OCI-LY1 (cell line): ENCODE results near the gene THUMPD3.

Experiments used
- EZH2 ChIP-seq: fragments of 200-600 bp; sonication (generic), shearing (Covaris generic); IDR thresholded peaks from 2 replicates; pipeline ENCODE4 v1.8.0; 2017; ENCODE audit warnings: borderline replicate concordance, mixed run types, mild to moderate bottlenecking, antibody characterized with exemption, low read length, moderate library complexity, mixed read lengths
- TF ChIP-seq, protein P1 (sequence below): fragments of 200-600 bp; sonication (generic), shearing (Covaris generic); IDR thresholded peaks from 2 replicates; pipeline ENCODE4 v1.5.1; 2017; ENCODE audit warnings: mild to moderate bottlenecking, antibody characterized with exemption, low read length, moderate library complexity, mixed read lengths

DNA sequence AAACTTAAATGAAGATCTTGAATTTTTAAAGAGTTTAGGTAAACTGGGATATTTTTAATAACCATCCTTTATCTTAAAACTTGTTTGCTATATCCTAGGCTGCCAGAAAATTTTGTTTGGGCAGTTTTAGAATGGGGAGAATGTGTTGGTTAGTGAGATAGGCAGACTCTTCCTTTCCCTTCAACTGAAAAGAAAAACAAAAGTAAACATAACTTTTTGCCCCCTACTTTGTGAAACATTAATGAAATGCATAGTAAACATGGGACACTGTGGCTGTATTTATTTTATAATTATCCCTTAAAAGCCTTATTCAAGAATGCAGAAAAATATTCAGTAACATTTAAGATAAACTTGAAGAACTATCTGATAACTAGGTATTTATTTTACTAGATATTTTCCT lies 65.6 kb downstream of the THUMPD3 start:
- TF ChIP-seq, protein P1, sequence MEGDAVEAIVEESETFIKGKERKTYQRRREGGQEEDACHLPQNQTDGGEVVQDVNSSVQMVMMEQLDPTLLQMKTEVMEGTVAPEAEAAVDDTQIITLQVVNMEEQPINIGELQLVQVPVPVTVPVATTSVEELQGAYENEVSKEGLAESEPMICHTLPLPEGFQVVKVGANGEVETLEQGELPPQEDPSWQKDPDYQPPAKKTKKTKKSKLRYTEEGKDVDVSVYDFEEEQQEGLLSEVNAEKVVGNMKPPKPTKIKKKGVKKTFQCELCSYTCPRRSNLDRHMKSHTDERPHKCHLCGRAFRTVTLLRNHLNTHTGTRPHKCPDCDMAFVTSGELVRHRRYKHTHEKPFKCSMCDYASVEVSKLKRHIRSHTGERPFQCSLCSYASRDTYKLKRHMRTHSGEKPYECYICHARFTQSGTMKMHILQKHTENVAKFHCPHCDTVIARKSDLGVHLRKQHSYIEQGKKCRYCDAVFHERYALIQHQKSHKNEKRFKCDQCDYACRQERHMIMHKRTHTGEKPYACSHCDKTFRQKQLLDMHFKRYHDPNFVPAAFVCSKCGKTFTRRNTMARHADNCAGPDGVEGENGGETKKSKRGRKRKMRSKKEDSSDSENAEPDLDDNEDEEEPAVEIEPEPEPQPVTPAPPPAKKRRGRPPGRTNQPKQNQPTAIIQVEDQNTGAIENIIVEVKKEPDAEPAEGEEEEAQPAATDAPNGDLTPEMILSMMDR = no peak
- TF ChIP-seq EZH2 = no peak
